Activated B cell treated with CpG ODN at 0.5 μM for 24 hours (primary cell): ENCODE measurements around the gene TM4SF4. TPM values are rescaled to one million over a fixed set of nuclear protein-coding genes. Genes with fewer than 3 reads are reported as not detected.

Experiments used
- ATAC-seq: fragments of 200-7000 bp; cut with Tn5 transposase; one replicate; pipeline ENCODE4 v1.10.0; 2021; ENCODE audit warnings: low read depth, mild to moderate bottlenecking, moderate library complexity
- CTCF ChIA-PET: fragments of 350-600 bp; sonication (Branson Sonifier 250); formaldehyde crosslinking; loops from one replicate; lab custom pipeline; 2021; ENCODE audit warnings: antibody characterized with exemption; lab: Charles Lee
- POLR2A ChIA-PET: fragments of 350-600 bp; sonication (Branson Sonifier 250); formaldehyde crosslinking; loops from one replicate; lab custom pipeline; 2021; ENCODE audit warnings: antibody characterized with exemption; lab: Charles Lee
- DNase-seq: peaks from one replicate; pipeline ENCODE4 v3.0.0; 2022
- H3K27ac Mint-ChIP-seq: one replicate; pipeline ENCODE4 v1.8.0; 2020; ENCODE audit warnings: mixed read lengths
- H3K27me3 Mint-ChIP-seq: one replicate; pipeline ENCODE4 v1.8.0; 2021; ENCODE audit warnings: mixed read lengths
- H3K36me3 Mint-ChIP-seq: one replicate; pipeline ENCODE4 v1.8.0; 2021; ENCODE audit warnings: low read depth, mixed read lengths
- H3K4me1 Mint-ChIP-seq: one replicate; pipeline ENCODE4 v1.8.0; 2021; ENCODE audit warnings: mixed read lengths
- H3K4me3 Mint-ChIP-seq: one replicate; pipeline ENCODE4 v1.8.0; 2020; ENCODE audit warnings: mild to moderate bottlenecking, mixed read lengths
- H3K9me3 Mint-ChIP-seq: one replicate; pipeline ENCODE4 v1.8.0; 2020; ENCODE audit warnings: mixed read lengths
- intact Hi-C: fragments of 100-400 bp; cut with micrococcal nuclease; formaldehyde crosslinking; loops from one replicate; pipeline ENCODE4 v1.15.1; 2024
- total RNA-seq: library from RNA; stranded (reverse); gene quantifications from 2 replicates; pipeline ENCODE4 v1.2.3, GENCODE V29; 2022
- TF ChIP-seq, protein P1 (sequence below): fragments of 200-600 bp; IDR thresholded peaks from one replicate; pipeline ENCODE4 v1.8.0; 2022; ENCODE audit warnings: antibody characterized with exemption, mild to moderate bottlenecking

TM4SF4 gene
- total RNA-seq, 1 donor from 2014 or later: not detected

DNA sequence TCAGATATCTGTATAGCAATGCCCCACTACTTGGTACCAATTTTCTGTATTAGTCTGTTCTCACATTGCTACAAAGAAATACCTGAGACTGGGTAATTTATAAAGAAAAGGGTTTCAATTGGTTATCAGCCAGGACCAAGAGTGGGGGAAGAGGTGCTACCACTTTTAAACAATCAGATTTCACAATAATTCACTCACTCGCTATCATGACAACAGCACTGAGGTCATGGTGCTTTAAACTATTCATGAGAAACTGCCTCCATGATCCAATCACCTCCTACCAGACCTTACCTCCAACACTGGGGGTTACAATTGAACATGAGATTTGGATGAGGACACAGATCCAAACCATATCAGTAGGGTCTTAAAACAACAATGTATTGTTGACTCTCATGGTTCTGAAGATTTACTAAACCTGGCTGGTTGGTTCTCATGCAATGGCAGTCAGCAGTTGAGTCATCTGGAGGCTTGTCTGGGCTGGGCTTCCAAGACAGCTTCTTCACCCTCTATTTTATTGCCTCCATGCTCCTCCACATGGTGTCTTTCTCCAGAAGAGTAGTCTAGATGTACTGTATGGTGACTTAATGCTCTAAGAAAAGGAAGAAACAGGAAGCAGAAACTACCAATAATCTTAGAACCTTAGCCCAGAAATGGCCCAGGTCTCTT lies 21.2 kb upstream of the TM4SF4 start:
- Mint-ChIP-seq H3K36me3 (no peaks in the 10 kb centered on the region), H3K4me3 (no peak overlapping the region), H3K4me1 (peaks cover 4% of the 10 kb centered on the region), H3K9me3 (peaks cover 5% of the 10 kb centered on the region), H3K27me3 (peaks cover 20% of the 10 kb centered on the region), H3K27ac (no peak overlapping the region)
- ATAC-seq: no peak
- intact Hi-C loops: no loop called here
- CTCF ChIA-PET: no interaction called here
- TF ChIP-seq, protein P1, sequence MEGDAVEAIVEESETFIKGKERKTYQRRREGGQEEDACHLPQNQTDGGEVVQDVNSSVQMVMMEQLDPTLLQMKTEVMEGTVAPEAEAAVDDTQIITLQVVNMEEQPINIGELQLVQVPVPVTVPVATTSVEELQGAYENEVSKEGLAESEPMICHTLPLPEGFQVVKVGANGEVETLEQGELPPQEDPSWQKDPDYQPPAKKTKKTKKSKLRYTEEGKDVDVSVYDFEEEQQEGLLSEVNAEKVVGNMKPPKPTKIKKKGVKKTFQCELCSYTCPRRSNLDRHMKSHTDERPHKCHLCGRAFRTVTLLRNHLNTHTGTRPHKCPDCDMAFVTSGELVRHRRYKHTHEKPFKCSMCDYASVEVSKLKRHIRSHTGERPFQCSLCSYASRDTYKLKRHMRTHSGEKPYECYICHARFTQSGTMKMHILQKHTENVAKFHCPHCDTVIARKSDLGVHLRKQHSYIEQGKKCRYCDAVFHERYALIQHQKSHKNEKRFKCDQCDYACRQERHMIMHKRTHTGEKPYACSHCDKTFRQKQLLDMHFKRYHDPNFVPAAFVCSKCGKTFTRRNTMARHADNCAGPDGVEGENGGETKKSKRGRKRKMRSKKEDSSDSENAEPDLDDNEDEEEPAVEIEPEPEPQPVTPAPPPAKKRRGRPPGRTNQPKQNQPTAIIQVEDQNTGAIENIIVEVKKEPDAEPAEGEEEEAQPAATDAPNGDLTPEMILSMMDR: no peak
- POLR2A ChIA-PET: no interaction called here
- DNase-seq: no peak

DNA sequence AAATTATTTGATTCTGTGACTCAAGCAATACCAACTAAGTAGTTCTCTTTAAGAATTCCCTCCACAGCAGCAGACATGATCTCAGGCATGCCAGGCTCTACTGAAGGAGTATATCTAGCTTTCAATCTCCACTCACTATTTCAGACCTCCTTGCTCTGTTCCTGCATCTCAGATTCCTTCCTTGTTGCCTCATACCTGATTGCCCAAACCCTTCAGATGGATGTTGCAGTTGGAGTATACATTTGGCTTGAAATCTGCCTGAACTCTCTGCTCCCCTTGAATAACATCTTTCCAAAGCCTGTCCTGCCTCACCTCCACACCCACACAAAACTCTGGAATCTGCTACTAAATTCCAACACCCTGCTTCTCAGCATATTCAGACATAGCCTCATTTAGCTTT lies 19.8 kb upstream of the TM4SF4 start:
- peaks cover 20% of the 10 kb centered on the region for H3K27me3 Mint-ChIP-seq
- ChIA-PET CTCF (no interaction called here), POLR2A (no interaction called here)
- peaks cover 5% of the 10 kb centered on the region for H3K9me3 Mint-ChIP-seq
- TF ChIP-seq, protein P1: no peak
- no peak overlapping the region for H3K27ac Mint-ChIP-seq
- ATAC-seq (no peak), DNase-seq (no peak)
- no peaks in the 10 kb centered on the region for H3K36me3 Mint-ChIP-seq
- no peak overlapping the region for H3K4me3 Mint-ChIP-seq
- no peaks in the 10 kb centered on the region for H3K4me1 Mint-ChIP-seq
- intact Hi-C loops: no loop called here

DNA sequence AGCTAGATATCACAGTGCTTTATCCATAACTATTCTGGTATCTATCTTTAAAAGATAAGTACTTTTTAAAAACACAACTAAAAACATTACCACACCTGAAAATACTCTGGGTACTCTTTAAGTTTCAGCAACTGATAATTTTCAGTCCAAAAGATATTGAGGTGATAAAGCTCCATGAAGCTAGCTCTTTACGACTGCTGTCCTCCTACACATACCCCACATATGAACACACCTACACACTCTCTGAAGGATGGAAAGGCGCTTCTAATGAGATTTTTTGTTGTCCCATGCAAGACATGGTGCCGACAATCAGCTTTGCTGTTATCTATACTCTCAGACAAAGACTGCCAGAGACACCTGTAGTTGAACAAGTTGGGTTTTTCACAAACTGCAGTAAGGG lies 19.1 kb upstream of the TM4SF4 start:
- H3K9me3 Mint-ChIP-seq: peaks cover 5% of the 10 kb centered on the region
- H3K27me3 Mint-ChIP-seq: peaks cover 17% of the 10 kb centered on the region
- H3K4me1 Mint-ChIP-seq: no peaks in the 10 kb centered on the region
- H3K4me3 Mint-ChIP-seq: no peak overlapping the region
- H3K36me3 Mint-ChIP-seq: no peaks in the 10 kb centered on the region
- ATAC-seq: no peak
- TF ChIP-seq, protein P1: no peak
- ChIA-PET POLR2A (no interaction called here), CTCF (no interaction called here)
- DNase-seq: no peak
- intact Hi-C loops: no loop called here
- no peak overlapping the region for H3K27ac Mint-ChIP-seq

DNA sequence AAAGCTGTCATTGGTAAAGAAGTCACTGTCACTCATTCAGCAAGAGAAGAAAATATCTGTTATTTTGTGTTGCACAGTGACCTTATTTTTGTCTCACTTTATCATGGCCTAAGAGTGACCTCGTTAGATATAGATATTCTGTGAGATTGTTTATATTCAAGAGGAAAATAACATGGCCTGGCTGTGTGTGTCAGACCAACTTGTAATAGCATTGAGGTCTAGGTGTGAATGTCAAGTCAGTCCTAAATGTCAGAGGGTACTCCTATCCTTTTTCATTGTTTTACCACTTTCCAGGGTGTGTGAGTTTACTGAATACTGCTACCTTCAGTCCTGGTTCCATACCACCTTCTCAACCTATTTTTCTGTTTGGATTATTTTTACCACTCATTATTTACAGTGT lies 18.5 kb upstream of the TM4SF4 start:
- no peak for DNase-seq
- TF ChIP-seq, protein P1: no peak
- POLR2A ChIA-PET: no interaction called here
- Mint-ChIP-seq H3K4me1 (no peaks in the 10 kb centered on the region), H3K36me3 (no peaks in the 10 kb centered on the region), H3K4me3 (no peak overlapping the region), H3K27ac (no peak overlapping the region), H3K27me3 (peaks cover 17% of the 10 kb centered on the region), H3K9me3 (peaks cover 5% of the 10 kb centered on the region)
- intact Hi-C loops: no loop called here
- CTCF ChIA-PET: no interaction called here
- ATAC-seq: no peak

DNA sequence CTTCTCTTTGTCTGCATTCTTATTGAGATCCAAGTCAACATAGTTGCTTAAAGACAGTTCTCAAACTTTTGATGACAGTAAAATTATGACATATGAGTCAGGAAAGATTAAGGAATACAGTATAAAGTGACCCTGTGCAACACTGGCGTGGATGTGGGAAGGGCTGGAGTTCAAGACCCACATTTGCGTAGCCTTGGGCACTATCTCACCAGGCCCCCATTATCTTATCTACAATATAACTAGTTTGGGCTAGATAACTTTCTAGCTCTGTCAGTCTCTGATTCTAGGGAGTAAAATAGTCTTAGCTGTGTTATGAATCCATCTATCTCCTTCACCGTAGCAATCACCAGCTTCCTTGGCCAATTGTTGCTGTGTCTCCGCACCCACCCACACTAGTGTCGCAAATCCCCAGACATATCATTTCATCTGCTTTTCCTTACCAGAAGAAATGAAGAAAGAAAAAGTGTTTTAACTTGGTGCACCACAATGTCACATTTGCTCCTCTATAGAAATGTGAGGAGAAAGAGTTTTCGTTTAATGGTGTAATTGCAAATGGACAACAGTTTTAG lies 14.9 kb upstream of the TM4SF4 start:
- POLR2A ChIA-PET: no interaction called here
- no peak overlapping the region for H3K4me3 Mint-ChIP-seq
- CTCF ChIA-PET: no interaction called here
- peaks cover 27% of the 10 kb centered on the region for H3K27me3 Mint-ChIP-seq
- no peaks in the 10 kb centered on the region for H3K4me1 Mint-ChIP-seq
- no peaks in the 10 kb centered on the region for H3K36me3 Mint-ChIP-seq
- DNase-seq: no peak
- no peaks in the 10 kb centered on the region for H3K9me3 Mint-ChIP-seq
- TF ChIP-seq, protein P1: no peak
- H3K27ac Mint-ChIP-seq: no peak overlapping the region
- no peak for ATAC-seq
- intact Hi-C loops: no loop called here
